Activated T-cell treated with anti-CD3 and anti-CD28 coated beads for 1 hour (primary cell): ENCODE measurements around the gene FRK.
"Not testable (repeated sequence)": the region's sequence is repeated elsewhere in the genome, so short reads cannot be mapped to it uniquely, and the experiment has no call there.

ENCODE experiments used
- DNase-seq: peaks from one replicate; pipeline ENCODE4 v3.0.0-alpha.2; 2020; ENCODE audit warnings: low read depth

The FRK gene

GRCh38 chr6:116004841-116005815 lies 55.6 kb downstream of the FRK start:
- no peak for DNase-seq

- no peak for DNase-seq
Measured at GRCh38 chr6:116003668-116004067, 57.0 kb downstream of the FRK start.

DNA sequence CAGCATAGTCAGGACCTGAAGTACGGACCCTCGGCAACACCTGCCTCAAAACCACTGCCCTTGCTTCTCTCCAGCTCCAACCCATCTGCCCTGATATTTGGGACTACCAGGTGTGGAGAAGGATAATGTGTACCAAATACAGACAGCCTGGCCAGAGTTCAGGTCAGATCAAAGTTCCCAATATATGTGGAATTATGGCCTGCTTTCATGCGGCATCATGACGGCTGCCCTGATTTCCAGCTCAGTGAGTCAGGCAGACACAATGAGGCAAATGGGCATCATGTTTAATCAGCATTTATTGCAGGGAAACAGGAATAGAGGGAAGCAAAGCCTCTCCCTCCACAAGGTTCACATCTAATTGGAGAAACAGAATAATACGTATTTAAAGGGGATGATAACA lies 57.9 kb downstream of the FRK start:
- DNase-seq, result no peak

DNA sequence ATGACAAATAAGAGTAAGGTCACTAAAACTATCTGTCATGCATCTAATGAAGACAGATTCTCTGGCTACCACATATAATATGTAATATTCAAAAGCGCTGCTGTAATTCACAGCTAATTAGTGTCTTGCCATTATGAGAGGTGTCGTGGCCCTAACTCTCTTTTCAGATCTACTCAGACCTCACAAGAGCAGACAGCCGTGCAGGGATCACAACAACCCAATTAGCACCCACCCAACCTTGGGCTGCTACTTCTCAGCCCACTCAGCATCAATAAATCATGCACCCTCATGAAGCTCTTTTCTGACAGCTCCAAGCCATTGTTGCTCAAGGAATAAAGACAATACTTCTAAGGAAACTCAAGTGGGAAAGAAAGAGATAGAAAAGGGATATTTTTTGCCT lies 61.5 kb downstream of the FRK start:
- no peak for DNase-seq

GRCh38 chr6:115997990-115998585 lies 62.6 kb downstream of the FRK start:
- no peak for DNase-seq

DNA sequence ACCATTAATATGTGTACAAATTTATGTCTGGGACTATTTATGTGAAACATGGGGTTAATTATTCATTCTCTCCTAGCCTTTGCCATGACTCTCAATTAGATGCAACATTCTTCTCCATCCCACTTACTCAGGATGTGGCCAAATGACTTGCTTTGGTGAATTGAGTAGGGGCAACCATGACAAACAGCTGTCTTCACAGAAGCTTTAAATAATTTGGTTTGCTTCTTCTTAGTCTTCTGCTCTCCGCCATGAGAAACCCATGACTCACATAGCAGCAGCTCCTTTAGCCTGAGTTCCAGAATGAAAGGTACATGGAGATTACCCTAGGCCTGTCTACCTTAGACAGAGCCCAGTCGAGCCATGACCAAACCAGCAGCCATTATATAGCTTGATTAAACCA lies 74.7 kb downstream of the FRK start:
- no peak for DNase-seq

GRCh38 chr6:115984809-115985208 lies 75.9 kb downstream of the FRK start:
- no peak for DNase-seq

DNA sequence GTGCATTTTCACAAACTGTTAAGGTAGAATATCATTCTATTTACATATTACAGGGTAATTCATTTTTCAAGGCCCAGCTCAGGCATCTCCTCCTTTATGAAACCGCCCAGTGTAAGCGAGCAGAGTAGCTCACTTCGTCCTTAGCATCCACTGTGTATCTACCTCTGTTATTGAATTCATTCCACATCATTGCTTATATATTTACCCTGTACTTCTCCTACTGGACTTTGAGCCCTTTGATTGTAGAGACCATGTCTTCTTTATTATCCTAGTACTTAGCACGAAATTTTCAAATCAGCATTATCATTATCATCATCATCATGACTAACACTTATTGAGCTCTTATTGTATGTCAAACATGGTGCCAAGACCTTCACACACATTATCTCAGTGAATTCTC lies 76.7 kb downstream of the FRK start:
- no peak for DNase-seq

DNA sequence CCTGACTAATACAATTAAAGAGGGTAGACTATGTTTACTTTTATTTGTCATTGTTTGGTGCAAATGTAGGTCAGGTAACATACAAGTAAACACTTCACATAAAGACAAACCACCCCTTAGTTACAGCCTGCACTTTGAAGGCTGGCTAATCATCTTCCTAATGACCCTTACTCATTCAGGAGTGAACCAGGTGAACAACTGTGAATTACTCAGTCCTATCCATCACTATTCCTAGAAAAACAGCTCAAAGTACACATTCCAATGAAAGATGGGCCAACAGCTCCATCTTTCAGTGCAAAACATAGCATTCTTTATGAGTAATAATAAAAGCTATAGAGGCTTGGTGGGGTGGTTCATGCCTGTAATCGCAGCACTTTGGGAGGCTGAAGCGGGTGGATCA lies 78.2 kb downstream of the FRK start:
- DNase-seq, result no peak

GRCh38 chr6:115977220-115977619 lies 83.5 kb downstream of the FRK start:
- DNase-seq, result no peak

DNA sequence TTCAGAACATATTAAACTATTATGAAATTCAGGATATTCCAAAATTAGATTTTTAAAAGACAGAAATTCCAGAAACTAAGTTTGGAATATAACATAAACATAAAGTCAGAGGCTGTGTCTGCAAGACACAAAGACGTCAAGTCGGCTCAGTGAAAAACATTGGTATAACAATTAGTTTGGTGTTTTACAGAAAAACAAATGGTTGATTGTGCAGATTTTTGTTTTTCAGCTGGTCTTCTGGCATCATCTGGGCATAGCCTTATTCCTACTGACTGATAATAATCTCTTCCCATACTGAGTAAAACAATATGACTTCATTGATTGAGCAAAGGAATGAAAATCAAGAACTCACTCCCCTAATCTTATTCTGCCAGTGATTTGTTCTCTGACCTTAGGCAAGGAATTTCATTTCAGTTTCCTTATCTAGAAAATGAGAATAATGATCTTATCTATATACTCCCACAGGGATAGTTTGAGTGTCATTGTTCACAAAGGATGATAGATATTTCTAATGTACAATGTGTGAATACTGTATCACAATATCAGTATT lies 84.3 kb downstream of the FRK start:
- no peak for DNase-seq

DNA sequence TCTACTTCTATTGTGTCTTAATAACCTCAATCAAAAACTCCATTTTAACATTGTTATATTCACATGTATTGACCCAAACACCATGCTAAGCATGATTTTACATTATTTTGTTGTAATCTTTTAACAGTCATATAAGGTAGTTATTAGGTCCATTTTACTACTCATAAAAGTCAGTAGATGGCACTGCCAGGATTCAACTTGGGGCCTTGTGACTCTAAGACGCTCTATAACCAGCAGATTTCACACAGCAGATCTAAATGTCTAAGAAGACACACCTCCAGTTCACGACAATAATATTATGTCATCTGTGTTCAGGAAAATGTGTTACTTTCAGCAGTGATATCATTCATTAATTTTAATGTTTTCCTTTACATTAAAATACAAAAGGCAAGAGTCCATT lies 88.0 kb downstream of the FRK start:
- no peak for DNase-seq

- DNase-seq, result no peak
Measured at GRCh38 chr6:115971785-115972184, 88.9 kb downstream of the FRK start.

- no peak for DNase-seq
Measured at GRCh38 chr6:115969930-115970273, 90.8 kb downstream of the FRK start.

GRCh38 chr6:115969207-115969929 lies 91.3 kb downstream of the FRK start:
- no peak for DNase-seq

- DNase-seq, result not testable (repeated sequence)
Measured at GRCh38 chr6:115960286-115960685, 100.4 kb downstream of the FRK start.

DNA sequence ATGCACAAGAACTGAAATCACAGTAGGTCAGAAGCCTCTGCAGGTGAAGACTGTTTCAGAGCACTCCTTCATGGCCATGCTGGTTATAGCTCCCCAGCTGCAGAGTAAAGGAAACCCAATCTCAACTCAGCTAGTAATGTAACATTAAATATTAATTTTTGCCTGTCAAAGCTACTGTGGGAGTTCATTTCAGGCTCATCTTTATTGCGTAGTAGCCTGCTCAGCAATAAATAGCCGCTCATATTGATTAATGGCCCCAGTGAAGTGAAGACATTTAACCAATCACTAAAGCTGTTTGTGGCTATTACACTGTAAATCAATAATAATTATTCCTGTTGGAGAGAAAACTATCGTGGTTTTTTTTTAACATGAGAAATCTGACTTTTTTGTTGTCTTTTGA lies 101.7 kb downstream of the FRK start:
- no peak for DNase-seq

DNA sequence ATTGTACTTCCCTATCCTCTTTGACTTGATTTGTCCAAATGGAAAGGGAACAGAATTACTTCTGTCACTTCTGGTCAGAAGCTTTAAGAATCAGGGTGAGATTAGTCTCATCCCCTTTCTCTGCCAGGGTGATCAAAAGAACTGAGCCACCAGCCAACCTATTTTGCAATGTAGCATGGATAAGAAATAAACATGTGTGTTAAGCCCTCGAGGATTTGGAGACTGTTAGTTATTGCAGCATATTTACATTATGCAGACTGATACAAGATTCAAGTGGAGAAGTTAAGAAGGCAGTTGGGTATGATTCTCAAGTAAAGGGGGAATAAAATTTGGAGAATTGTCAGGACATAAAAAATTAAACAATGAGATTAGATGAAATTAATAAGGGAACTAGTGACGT lies 106.0 kb downstream of the FRK start:
- no peak for DNase-seq

DNA sequence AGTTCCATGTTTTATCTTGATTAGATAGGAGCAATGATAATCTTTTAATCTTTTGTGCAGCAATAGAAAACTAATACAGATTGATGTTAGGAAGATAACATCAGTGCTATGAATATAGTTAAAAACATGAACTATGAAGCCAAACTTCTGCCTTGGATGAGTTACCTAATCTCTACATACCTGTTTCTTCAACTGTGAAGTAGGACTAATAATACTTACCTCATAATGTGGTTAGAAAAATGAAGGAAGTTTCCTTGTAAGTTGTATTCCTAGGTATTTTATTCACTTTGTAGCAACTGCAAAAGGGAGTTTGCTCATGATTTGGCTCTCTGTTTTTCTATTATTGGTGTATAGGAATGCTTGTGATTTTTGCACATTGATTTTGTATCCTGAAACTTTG lies 111.9 kb downstream of the FRK start:
- DNase-seq, result no peak

GRCh38 chr6:115947966-115948541 lies 112.6 kb downstream of the FRK start:
- no peak for DNase-seq

DNA sequence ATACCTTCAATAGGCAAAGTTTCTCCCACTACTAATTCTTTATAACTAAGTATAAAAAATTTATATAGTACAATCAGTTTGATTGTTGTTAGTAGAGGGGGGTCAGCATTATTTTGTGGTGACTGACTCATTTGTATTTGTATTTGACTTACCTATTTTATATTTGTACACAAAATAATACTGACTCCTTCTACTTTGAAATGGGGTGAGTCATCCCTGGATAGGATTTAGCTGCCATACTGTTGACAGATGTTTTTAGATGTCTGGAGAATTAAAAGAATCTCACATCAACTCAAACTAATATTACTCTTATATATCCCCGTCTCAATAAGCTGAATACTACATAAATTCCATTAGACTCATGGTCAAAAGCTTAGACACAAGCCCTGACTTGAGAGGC lies 114.9 kb downstream of the FRK start:
- DNase-seq, result no peak

- DNase-seq, result no peak
Measured at GRCh38 chr6:115945306-115945705, 115.4 kb downstream of the FRK start.
